RWPE2 (cell line): ENCODE measurements around the gene MCC.

Source experiments
- ATAC-seq: fragments of 200-7000 bp; cut with Tn5 transposase; 3 replicates; pipeline ENCODE4 v1.9.1; 2021; ENCODE audit warnings: low read depth
- DNase-seq: peaks from one replicate; pipeline ENCODE4 v3.0.0-alpha.2; 2020; ENCODE audit warnings: low spot score
- H3K27ac ChIP-seq: fragments of 450-650 bp; 2 replicates; pipeline ENCODE4 v1.5.1; 2017; ENCODE audit warnings: mild to moderate bottlenecking; ENCODE audit not compliant: poor library complexity, severe bottlenecking
- H3K27me3 ChIP-seq: fragments of 250-450 bp; sonication (Bioruptor Pico); 2 replicates; pipeline ENCODE4 v1.5.1; 2021; ENCODE audit warnings: mild to moderate bottlenecking, moderate library complexity; ENCODE audit not compliant: insufficient read depth, poor library complexity, severe bottlenecking
- H3K36me3 ChIP-seq: fragments of 250-450 bp; sonication (Bioruptor Pico); 2 replicates; pipeline ENCODE4 v1.5.1; 2020; ENCODE audit warnings: low read depth, mild to moderate bottlenecking, moderate library complexity
- H3K4me1 ChIP-seq: fragments of 250-450 bp; sonication (Bioruptor Pico); 2 replicates; pipeline ENCODE4 v1.5.1; 2021; ENCODE audit warnings: mild to moderate bottlenecking, moderate library complexity; ENCODE audit not compliant: insufficient read depth, poor library complexity, severe bottlenecking
- H3K4me3 ChIP-seq: fragments of 250-450 bp; sonication (Bioruptor Pico); 2 replicates; pipeline ENCODE4 v1.5.1; 2021; ENCODE audit warnings: mild to moderate bottlenecking, moderate library complexity; ENCODE audit not compliant: severe bottlenecking
- H3K9me3 ChIP-seq: fragments of 250-450 bp; sonication (Bioruptor Pico); 2 replicates; pipeline ENCODE4 v1.5.1; 2021; ENCODE audit warnings: mild to moderate bottlenecking, moderate library complexity; ENCODE audit not compliant: severe bottlenecking
- TF ChIP-seq, protein P1 (sequence below): fragments of 450-650 bp; IDR thresholded peaks from one replicate; pipeline ENCODE4 v1.5.1; 2017; ENCODE audit warnings: mild to moderate bottlenecking, moderate library complexity; ENCODE audit not compliant: poor library complexity, severe bottlenecking

The MCC gene

DNA sequence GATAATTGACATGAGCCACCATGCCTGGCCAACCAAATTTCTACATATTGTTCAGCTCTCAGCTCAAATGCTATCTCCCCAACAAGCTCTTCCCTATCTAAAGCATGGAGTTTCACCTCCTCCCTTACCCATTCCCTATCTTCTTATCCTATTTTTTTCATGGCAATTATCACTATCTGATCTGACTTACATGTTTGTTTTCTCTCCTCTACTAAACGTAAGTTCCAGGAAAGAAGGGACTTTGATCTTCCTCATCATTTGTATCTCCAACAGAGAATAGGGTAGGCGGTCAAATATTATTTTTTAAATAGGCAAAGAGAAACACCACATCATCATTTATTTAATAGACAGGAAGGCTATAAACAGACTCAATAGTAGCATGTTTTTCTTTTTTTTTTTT, 381.4 kb downstream of the MCC start:
- Histone ChIP-seq H3K27ac (no peak overlapping the region), H3K36me3 (peaks cover 16% of the 10 kb centered on the region), H3K9me3 (no peaks in the 10 kb centered on the region), H3K4me1 (no peaks in the 10 kb centered on the region), H3K27me3 (no peaks in the 10 kb centered on the region), H3K4me3 (no peak overlapping the region)
- TF ChIP-seq, protein P1, sequence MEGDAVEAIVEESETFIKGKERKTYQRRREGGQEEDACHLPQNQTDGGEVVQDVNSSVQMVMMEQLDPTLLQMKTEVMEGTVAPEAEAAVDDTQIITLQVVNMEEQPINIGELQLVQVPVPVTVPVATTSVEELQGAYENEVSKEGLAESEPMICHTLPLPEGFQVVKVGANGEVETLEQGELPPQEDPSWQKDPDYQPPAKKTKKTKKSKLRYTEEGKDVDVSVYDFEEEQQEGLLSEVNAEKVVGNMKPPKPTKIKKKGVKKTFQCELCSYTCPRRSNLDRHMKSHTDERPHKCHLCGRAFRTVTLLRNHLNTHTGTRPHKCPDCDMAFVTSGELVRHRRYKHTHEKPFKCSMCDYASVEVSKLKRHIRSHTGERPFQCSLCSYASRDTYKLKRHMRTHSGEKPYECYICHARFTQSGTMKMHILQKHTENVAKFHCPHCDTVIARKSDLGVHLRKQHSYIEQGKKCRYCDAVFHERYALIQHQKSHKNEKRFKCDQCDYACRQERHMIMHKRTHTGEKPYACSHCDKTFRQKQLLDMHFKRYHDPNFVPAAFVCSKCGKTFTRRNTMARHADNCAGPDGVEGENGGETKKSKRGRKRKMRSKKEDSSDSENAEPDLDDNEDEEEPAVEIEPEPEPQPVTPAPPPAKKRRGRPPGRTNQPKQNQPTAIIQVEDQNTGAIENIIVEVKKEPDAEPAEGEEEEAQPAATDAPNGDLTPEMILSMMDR, result no peak
- ATAC-seq, result no peak
- DNase-seq, result no peak

DNA sequence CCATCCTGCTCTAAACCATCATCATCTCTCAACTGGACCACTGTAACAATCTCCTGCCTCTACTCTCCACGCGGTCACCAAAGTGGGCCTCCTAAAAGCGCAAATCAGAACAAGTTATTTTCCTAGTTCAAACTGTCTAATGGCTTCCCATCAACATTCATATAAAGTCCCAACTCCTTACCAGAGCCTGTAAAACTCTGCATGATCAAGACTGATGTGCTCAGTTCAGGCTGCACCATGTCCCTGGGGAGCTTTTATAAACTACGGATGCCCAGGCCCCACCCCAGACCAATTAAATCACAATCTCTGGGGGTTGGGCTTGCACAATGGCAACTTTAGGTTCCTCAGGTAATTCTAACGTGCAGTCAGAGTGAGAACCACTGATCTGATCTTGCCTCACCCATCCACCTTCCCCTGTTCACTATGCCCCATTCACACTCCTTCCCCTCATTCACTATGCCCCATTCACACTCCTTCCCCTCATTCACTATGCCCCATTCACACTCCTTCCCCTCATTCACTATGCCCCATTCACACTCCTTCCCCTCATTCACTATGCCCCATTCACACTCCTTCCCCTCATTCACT, 382.5 kb downstream of the MCC start:
- no peaks in the 10 kb centered on the region for H3K27me3 ChIP-seq
- H3K36me3 ChIP-seq, result peaks cover 24% of the 10 kb centered on the region
- H3K4me1 ChIP-seq, result no peaks in the 10 kb centered on the region
- H3K4me3 ChIP-seq, result no peak overlapping the region
- H3K9me3 ChIP-seq, result no peaks in the 10 kb centered on the region
- DNase-seq, result no peak
- ATAC-seq, result no peak
- TF ChIP-seq, protein P1, result no peak
- no peak overlapping the region for H3K27ac ChIP-seq

DNA sequence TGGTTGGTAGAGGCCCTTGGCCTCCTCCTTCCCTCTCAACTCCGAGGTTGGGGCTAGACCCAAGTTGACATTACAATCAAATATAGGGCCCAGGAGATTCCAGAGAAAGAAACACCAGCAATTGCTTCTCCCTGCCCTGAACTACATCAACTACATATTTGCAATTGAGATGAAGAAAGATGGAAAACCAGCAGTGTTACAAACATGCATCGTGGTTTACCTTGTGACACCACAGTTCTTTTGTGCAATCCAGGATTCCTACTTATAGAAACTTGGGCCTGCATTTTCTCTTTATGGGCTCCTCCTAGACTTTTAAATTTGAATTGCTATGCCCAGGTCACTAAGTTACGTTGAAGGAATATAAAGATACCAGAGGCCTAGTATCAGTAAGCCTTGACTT, 384.9 kb downstream of the MCC start:
- ATAC-seq (no peak), DNase-seq (no peak)
- no peaks in the 10 kb centered on the region for H3K4me1 ChIP-seq
- no peak overlapping the region for H3K27ac ChIP-seq
- no peaks in the 10 kb centered on the region for H3K9me3 ChIP-seq
- H3K4me3 ChIP-seq, result no peak overlapping the region
- TF ChIP-seq, protein P1, result no peak
- no peaks in the 10 kb centered on the region for H3K27me3 ChIP-seq
- peaks cover 40% of the 10 kb centered on the region for H3K36me3 ChIP-seq

DNA sequence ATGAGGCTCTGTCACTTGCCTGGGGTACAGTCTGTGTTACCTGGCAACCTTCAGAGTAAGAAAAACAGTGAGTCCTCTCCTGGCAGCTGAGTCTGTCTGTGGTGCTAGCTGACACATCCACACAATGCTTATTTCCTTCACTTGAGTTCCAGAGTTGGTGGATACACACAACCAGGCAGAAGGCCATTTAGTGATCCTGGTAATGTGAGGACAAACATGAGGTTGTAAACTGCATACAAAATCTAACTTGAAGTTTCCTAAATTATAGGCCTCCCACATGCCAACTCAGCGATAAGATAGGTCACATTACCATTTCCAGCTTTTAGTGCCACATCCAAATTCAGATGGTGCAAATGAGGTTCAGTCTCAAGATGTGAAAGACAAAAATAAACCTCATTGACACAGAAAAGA, 386.1 kb downstream of the MCC start:
- Histone ChIP-seq H3K4me3 (no peak overlapping the region), H3K4me1 (no peaks in the 10 kb centered on the region), H3K27me3 (no peaks in the 10 kb centered on the region), H3K27ac (no peak overlapping the region), H3K36me3 (peaks cover 45% of the 10 kb centered on the region), H3K9me3 (no peaks in the 10 kb centered on the region)
- TF ChIP-seq, protein P1, result no peak
- DNase-seq (no peak), ATAC-seq (0 out of 3 replicates have a peak, but pooled peaks have one; percentile 27)

DNA sequence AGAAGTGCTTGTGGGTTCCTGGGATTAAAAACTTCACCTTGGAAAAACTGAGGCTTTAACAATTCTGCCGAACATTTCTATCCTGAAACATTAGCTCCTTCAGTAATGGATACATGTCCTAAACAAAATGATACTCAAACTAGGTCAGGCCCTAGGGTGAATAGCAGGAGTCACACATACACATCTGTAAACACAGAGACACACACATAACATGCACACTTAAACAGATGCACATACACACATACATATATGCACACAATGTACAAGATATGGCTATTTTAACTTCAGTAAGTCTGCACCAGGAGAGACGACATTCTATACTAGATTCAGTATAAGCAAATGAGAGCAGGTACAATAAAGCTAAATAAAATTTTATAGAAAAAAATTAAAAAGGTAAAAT, 387.3 kb downstream of the MCC start:
- ATAC-seq, result no peak
- no peaks in the 10 kb centered on the region for H3K27me3 ChIP-seq
- no peaks in the 10 kb centered on the region for H3K4me1 ChIP-seq
- H3K4me3 ChIP-seq, result no peak overlapping the region
- no peak overlapping the region for H3K27ac ChIP-seq
- TF ChIP-seq, protein P1, result no peak
- no peaks in the 10 kb centered on the region for H3K9me3 ChIP-seq
- no peak for DNase-seq
- H3K36me3 ChIP-seq, result peaks cover 45% of the 10 kb centered on the region
